GM21390 (cell line): Measurements from ENCODE around the gene ODAD2.

Source experiments
- ATAC-seq: cut with Tn5 transposase; IDR thresholded peaks from one replicate; pipeline ENCODE4 v1.9.1; 2021; ENCODE audit not compliant: unreplicated experiment

Gene ODAD2

DNA sequence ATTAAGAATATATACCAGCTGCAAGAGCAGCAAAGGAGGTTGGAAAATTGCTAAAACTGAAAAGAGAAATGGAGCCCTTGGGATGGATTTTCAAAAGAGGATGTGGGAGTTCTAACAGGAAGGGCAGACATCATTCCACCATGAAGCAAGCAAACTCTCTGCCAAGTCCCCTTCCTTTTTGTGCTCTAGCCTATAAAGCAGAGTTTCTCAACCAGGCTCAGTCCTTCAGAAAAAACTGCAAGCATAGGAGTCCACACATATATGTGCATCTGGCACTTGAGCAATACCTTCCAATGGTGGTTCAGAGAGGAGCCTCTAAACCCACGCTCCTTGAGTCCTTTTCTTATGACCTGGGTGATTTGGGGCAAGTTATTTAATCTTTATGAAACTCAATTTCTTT is 154.7 kb downstream of the ODAD2 start:
- ATAC-seq, result no peak

DNA sequence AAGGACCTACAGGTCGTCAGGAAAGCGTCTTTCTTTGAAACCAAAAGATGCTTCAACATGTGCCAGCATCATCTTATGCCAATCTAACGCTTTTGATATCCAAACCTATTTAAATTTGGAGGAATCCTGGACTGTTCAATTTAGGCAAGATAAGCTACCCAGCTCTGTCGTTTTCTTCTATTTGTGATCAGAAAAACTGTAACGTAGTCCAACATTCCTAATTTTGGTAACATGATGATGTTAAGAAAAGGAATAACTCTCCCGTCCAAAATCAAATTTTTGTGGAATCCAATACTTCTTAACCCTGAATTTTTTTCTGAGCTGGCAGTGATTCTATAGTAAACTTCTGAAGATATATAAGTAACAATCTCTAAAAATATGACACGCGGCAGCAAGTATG is 160.0 kb downstream of the ODAD2 start:
- no peak for ATAC-seq

DNA sequence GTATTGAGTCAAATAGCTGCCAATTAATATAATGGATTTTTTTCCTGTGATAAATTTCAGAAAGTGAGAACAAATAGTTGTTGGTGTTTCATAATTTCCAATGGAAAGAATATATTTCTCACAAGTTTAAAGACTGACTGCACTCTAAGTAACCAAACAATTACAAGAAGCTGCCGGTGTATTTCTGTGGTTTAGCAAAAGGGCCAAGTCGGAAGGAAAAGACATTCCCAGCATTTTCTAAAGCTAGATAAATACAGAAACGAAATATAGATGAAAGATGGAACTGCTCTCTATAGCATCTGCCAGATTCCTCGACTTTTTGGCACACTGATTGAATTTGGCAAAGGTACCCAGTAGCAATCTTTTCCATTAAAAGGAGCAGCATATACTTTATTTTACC is 160.5 kb downstream of the ODAD2 start:
- no peak for ATAC-seq

DNA sequence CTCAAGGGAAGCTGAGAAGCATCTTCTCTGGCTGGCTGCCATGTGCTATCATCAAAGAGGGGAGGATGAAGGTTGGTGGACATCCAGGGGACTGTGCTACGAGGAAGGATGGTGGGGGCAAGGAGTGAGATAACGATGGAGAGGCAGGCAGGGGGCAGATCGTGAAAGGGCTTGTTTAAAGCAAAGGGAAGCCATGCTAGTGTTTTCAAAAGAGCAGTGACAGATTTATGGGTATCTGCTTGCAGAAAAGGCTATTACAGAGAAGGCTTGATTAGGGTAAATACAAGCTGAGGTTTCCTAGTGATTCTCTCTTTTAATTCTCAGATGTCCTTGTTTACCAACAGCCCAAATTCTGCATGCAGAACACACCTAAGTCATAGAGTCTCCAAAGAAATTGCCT is 164.4 kb downstream of the ODAD2 start:
- ATAC-seq, result no peak

DNA sequence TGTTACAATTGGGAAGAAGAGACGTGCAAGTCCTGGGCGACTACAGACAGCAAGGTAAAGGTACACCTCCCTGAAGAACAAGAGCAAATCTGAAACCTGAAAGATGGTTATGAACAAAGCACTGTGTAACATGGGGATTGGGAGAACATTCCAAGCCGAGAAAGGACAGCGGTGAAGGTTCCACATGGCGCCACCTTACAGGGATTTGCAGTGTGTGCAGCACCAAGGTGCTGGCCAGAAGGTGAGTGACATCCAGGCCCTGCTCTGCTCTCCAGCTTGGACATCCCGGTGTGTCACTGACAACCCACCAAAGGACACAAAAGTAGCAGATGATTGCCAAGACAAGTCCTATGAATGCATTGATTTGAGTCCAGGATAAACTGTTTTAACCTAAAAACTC is 165.1 kb downstream of the ODAD2 start:
- ATAC-seq, result no peak

DNA sequence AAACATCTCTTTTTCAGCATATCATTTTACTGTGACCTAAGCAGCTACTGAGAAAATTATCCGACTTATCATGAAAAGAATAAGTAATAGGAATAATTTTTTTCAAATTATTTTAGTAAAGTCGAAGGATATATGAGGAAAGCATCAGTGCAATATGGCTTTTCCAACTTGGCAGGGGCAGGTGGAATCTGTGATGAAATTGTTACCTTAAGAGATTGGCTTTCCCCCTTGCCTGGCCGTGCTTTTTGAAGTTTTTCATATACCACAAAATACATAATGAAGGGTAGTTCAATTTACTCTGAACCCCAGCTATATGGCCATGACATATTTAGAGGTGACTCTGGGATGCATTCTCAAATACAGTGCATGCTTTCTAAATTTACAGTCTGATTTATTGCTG is 166.1 kb downstream of the ODAD2 start:
- ATAC-seq, result no peak

DNA sequence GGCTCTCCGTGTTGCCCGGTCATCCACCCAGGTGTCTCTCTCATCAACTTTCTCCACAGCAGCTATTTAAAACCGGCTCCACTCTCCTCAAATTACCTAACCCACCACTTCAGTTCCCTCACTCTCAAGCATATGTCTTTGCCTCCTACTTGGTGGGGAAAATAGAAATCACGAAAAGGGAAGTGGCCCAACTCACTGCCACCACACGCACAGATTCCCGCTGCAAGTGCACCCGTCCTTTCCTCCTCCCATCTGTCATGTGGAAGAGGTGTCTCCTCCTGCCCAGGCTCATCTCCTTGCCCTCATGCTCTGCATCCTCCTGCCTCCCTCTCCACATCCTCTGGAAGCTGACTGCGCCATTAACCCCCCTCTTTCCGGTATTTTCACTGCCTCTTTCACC is 172.5 kb downstream of the ODAD2 start:
- ATAC-seq, result no peak

DNA sequence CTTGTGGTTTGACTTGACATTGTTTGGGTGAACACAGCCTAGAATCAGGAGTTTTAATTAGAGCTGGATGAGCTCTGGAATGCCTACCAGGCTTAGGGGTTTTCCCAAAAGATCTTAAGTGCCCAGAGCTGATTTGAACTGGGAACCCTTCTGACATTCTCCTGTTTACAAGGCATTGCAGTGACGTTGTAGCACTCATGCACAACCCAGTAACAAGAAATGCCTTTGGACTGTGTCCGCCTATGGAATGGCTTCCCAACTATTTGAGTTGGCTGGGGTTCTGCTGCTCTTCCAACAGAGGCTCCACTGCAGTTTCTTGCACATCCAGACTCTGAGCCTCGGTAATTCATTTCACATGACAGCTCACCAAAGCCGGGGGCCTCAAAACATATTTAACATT is 176.6 kb downstream of the ODAD2 start:
- ATAC-seq, result no peak

DNA sequence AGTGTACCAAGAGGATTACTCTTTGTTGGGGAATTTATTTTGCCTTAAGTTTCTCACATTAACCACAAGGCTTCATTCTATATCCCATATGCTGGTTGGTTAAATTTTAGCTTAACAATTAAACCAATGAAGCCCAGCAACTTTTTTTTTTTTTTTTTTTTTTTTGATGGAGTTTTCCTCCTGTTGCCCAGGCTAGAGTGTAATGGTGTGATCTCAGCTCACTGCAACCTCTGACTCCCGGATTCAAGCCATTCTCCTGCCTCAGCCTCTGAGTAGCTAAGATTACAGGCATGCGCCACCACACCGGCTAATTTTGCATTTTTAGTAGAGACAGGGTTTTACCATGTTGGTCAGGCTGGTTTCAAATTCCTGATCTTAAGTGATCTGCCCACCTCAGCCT is 178.2 kb downstream of the ODAD2 start:
- ATAC-seq, result no peak

DNA sequence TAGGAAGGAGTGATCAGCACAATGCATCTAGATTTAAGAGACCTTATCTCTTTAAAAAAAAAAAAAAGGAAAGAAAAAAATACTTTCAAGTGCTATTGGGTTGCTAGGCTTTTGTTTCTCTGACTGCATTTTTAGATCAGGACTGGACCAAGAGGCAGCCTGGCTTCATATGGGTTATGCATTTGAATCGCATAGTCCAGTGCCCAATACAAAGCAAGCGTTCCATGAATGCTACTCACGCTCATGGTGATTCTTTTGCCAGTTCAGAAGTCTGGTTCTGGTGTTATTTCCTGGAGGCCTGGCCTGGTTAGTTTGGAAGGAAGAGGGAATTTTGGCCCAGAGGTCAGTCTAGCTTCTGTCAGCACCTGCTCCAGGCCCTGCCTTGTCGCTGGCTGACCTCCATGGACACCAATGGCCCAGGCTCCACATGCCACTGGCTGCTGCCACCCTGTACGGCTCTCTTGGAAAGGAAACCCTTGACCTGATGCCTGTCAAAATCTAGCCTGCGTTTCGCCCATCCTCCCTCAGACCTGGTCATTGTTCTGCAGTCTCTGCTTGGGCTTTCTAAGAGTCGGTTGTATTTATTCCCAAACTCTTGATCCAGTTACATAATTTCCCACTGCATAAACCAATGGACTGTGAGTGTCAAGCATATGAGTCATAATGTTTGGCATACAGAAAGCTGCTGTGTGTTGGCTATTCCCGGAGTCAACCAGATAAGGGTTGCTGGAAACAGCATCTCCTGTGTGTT is 178.9 kb downstream of the ODAD2 start:
- ATAC-seq, result no peak

DNA sequence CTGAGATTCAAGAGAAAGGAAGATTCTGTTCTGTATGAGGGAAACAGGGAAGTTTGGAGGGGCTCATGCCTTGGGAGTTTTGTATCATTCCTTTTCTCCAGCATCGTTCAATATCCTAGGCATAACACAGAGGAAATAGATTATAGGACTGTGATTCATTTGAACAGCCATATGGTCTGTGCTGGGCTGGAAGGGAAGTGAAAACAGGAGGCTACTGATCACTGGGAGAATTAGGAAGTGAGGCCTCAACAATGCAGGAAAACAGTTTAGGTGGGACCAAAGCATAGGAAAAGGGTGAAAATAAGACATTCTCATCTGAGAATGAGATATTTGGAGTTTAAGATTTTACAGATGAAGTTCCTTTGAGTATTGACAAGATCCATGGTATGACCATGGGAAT is 182.6 kb downstream of the ODAD2 start:
- no peak for ATAC-seq

DNA sequence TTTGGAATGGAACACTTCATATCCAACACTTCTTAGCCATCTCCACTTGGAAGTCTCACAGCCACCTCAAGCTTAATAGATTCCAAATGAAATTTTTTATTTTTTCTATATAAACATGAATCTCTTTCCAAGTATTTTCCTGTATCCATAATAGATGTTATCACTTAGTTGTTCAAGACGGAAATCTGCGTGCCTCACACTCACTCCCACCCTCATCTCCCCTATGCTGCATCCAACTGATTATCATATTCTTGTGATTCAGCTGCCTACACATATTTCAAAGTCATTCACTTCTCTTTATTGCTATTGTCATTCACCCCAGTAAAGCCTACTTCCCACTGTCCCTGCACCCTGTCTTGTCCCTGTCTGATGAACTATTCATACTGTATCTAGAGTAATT is 183.0 kb downstream of the ODAD2 start:
- ATAC-seq, result no peak

DNA sequence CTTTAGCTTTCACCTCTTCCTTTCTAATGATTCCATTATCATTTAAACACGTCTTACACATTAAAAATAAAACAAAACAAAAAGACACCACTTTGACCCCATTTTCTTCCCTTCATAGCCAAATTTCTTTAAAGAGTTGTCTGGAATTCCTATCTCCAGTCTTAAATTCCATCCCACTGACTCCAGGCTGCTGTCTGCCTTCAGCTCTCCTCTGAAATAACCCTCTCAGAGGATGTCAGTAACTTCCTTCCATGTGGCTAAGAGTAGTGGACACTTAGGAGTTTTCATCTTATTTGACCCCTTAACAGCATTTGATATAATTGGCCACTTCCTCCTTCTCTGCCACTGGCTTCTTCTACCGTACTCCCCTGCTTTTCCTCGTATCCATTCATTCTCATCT is 183.6 kb downstream of the ODAD2 start:
- ATAC-seq, result no peak

DNA sequence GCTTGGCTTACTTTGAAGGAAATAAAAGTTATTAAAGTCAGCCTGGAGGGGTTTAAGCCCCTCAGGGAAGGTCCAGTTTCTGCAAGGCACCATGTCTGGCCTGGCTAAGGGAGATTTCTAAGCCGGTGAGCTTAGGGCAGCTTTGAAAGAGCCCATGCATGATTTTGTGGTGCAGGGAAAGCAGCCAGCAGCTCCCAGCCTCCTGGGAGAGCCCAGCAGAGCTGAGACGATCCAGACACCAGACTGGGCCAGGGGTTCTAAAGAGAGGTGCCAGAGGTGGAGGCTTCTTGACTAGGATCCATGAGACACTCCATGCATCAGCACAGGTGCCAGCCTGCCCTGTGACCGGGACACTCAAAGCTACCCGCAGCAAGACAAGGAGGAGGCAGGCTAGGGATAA is 193.7 kb downstream of the ODAD2 start:
- ATAC-seq, result no peak

DNA sequence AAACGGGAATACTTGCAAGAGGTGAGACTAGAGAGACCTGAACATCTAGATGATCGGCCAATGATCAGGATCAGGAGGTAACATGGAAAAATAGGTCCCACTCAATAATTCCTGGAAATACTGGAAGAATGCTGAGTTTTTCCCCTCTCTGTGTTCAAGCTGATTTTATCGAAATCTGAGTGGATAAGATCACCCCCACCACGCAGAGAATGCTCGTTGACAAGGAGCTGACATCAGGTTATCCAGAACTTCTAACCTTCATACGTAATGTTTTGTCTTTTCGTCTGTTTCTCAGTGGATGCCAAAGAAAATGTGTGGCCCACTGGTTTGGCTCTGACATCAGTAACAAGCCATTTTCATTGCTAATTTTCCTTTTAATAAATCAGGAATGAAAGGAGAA is 194.7 kb downstream of the ODAD2 start:
- no peak for ATAC-seq

DNA sequence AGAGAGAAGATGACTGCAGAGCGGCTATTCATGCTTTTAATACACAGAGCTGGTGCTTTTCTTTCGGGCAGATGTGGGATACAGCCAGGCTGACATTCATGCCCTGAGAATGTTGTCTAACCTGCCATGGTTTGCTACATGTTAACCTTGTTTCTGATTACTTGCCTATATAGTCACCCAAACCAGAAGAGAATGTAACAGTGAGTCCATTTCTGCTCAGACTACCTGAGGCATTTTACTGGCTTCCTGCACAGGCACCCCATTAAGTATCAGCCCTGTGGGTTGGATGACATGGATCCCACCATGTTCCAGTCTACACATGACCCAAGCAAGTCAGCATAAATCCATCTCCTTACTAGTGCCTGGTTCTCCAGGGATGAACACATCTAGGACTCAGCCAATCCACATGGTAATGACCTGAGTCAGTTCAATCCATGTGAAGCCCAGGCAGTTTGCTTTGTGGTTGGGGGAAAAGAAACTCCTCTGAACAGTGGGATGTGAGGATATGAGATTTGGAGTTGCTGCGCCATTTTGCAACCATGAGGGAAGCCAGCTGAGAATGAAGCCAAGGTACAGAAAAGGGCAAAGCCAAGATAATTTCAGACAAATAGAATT is 197.6 kb downstream of the ODAD2 start:
- no peak for ATAC-seq

DNA sequence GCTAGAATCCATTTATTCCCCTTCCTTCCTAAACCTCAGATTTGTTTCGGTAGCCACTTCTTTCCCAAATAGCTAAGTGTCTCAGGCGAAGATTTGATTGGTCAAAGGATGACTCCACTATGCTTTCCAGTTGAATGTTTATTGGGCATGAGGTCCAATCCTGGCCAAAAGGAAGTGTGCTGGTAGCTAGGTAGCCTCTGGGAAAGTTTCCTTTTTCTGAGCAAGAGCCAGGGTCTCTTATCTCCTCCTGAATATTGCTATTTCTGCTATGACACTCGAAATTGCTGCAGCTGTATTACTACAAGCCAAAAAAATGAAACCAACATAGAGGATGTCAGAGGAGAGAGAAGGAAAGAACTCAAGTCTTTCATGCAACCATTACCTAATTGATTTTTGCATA is 199.8 kb downstream of the ODAD2 start:
- ATAC-seq, result no peak

DNA sequence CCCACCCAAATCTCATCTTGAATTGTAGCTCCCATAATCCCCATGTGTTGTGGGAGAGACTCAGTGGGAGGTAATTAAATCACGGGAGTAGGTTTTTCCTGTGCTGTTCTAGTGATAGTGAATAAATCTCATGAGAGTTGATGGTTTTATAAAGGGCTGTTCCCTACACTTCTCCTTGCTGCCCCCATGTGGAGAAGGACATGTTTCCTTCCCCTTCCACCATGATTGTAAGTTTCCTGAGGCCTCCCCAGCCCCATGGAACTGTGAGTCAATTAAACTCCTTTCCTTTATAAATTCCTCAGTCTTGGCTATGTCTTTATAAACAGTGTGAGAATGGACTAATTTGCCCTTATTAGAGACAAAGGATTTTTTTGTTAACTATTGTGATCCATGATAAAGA is 204.7 kb downstream of the ODAD2 start:
- no peak for ATAC-seq

DNA sequence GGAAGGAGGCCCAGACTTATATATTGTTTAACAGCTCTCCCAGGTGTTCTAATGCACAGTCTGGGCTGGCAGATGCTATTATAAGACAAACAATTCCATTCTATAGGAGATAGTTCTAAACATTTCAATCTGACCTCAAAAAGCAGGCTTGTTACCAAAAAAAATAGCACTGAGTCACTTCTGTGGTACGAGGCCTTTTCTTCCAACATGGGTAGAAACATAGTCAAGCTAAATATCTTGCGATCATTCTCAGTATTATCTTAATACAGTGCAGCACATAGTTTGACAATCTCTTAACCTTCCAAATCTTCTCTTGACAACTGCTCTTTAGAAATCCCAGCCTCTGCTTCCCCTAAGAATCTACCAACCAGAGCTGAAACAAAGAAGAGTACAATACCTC is 206.7 kb downstream of the ODAD2 start:
- ATAC-seq, result no peak

DNA sequence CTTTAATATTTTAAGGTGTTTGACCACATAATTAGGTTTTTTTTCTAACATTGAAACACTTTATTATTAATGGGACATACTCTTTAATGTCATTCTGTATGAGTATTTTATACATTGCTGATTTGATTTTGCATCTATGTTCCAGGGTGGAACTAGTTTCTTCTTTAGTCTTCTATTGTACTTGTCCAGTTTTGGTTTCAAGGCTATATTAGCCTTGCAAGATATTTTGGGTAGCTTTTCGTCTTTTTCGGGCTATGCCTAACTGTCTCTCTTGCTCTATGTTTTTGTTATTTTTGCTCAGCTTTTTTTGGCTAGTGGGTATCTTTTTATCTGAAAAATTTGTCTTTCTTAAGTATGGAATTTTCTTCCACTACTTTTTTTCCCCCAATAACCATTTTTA is 214.6 kb downstream of the ODAD2 start:
- ATAC-seq, result no peak

DNA sequence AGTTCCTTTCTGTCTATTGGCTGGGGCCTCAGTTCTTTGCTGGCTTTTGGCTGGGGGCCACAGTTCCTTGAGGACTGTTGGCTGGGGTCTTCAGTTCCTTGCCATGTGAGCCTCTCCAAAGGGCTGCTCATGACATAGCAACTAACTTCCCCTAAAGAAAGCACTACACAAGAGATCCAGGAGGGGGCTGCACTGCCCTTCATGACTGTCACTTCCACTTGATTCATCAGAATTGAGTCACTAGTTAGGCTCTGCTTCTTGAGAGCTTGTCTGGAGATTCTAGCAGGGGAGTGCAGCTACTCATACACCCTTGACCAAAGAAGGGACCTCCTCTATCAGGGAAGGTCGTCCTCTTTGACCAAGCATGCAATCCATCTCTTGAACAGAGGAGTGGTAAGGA is 215.2 kb downstream of the ODAD2 start:
- ATAC-seq, result no peak

DNA sequence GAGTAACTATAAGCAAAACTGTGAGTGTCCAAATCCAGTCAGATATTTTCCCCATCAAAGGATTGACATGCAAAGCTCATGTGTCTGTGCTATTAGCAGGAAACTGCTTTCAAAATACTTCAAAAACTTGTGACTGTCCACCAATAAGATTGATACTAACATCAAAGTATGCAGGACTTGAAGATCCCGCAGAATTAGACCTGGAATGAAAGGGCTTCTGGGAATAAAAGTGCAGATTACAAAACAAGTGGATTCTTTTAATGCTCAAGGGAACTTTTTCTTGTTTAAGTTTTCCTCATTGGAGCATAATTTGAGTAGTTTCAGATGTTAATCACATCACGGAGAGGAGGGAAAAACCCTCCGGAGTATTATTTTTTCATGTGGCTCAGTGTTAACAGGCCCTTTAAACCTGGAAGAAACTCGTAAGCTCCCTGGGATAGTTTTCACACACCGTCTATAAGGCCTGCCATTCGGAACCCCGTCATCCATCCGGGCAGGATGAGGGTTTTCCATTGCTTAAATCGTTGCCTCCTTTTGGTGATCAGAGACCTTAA is 219.3 kb downstream of the ODAD2 start:
- no peak for ATAC-seq

DNA sequence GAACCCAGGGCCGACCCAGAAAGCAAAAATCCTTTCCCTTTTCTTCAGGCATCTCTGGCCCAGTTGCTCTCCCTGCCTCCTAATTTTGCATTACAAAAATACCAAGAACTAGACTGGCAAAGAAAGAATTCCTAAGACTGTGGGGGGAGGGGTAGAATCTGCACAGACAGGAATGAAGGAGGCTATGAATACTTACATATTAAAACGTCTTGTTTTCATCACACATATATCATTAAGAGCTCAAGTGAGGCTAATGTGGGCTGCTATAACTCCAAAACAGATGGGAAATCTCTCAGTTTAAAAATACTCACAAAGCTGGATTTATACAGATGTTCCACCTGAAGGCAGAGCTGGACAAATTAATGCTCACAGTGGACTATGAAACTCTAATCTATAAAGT is 224.0 kb downstream of the ODAD2 start:
- ATAC-seq, result no peak
